Mesendoderm (in vitro differentiated cells): Measurements from ENCODE around the gene AQP5.

Experiments used
- DNase-seq: peaks from one replicate; pipeline ENCODE4 v3.0.0; 2013
- H2AK5ac ChIP-seq: 2 replicates; pipeline ENCODE4 v1.6.1; 2013; ENCODE audit warnings: low read length, inconsistent platforms
- H2BK120ac ChIP-seq: 2 replicates; pipeline ENCODE4 v1.6.1; 2013; ENCODE audit warnings: low read depth, mild to moderate bottlenecking, low read length, moderate library complexity, mixed read lengths
- H2BK15ac ChIP-seq: replicated peaks from 2 replicates; pipeline ENCODE4 v1.6.1; 2013; ENCODE audit warnings: low read depth, mild to moderate bottlenecking, moderate library complexity
- H2BK5ac ChIP-seq: 2 replicates; pipeline ENCODE4 v1.6.1; 2013; ENCODE audit warnings: low read length, inconsistent platforms
- H3K18ac ChIP-seq: 2 replicates; pipeline ENCODE4 v1.6.1; 2013; ENCODE audit warnings: mild to moderate bottlenecking, low read length, mixed read lengths
- H3K23ac ChIP-seq: one replicate; pipeline ENCODE4 v1.6.1; 2013; ENCODE audit warnings: low read length
- H3K27ac ChIP-seq: 2 replicates; pipeline ENCODE4 v1.5.1; 2013; ENCODE audit warnings: low read depth, mild to moderate bottlenecking, inconsistent platforms, low read length, moderate library complexity
- H3K27me3 ChIP-seq: 2 replicates; pipeline ENCODE4 v1.6.1; 2013; ENCODE audit warnings: low read length, control low read depth, mild to moderate bottlenecking, inconsistent platforms; ENCODE audit not compliant: insufficient read depth, poor library complexity
- H3K36me3 ChIP-seq: 2 replicates; pipeline ENCODE4 v1.6.1; 2013; ENCODE audit warnings: low read length, inconsistent platforms; ENCODE audit not compliant: control insufficient read depth, insufficient read depth
- H3K4ac ChIP-seq: one replicate; pipeline ENCODE4 v1.6.1; 2013; ENCODE audit warnings: low read depth, mild to moderate bottlenecking, low read length, moderate library complexity
- H3K4me1 ChIP-seq: 2 replicates; pipeline ENCODE4 v1.6.1; 2013; ENCODE audit warnings: low read depth, low read length, inconsistent platforms; ENCODE audit not compliant: control insufficient read depth
- H3K4me2 ChIP-seq: 2 replicates; pipeline ENCODE4 v1.6.1; 2013; ENCODE audit warnings: low read length
- H3K4me3 ChIP-seq: 2 replicates; pipeline ENCODE4 v1.5.1; 2013; ENCODE audit warnings: mild to moderate bottlenecking, low read length
- H3K56ac ChIP-seq: one replicate; pipeline ENCODE4 v1.6.1; 2013; ENCODE audit warnings: low read length
- H3K79me1 ChIP-seq: 2 replicates; pipeline ENCODE4 v1.6.1; 2013; ENCODE audit warnings: low read length, inconsistent platforms
- H3K79me2 ChIP-seq: 2 replicates; pipeline ENCODE4 v1.6.1; 2013; ENCODE audit warnings: mild to moderate bottlenecking, low read length; ENCODE audit not compliant: control insufficient read depth, insufficient read depth
- H3K9ac ChIP-seq: 2 replicates; pipeline ENCODE4 v1.6.1; 2013; ENCODE audit warnings: low read length, inconsistent platforms
- H4K5ac ChIP-seq: one replicate; pipeline ENCODE4 v1.6.1; 2013; ENCODE audit warnings: low read length
- H4K8ac ChIP-seq: one replicate; pipeline ENCODE4 v1.6.1; 2013; ENCODE audit warnings: low read depth, mild to moderate bottlenecking, control low read depth, low read length, moderate library complexity
- WGBS: extraction: QIAGEN DNeasy Blood & Tissue Kit; methylation state at CpG from one replicate; pipeline ENCODE4 v1.1.7; 2013; ENCODE audit warnings: low lambda C conversion rate, missing lambda C conversion rate; ENCODE audit not compliant: insufficient coverage; ENCODE audit errors: extremely low coverage; 5-methylcytosine and 5-hydroxymethylcytosine counted together

The AQP5 gene

GRCh38 chr12:49920241-49920914 is 41.3 kb upstream of the AQP5 start:
- DNase-seq: no peak
- Histone ChIP-seq H4K8ac (no peak overlapping the region), H3K79me1 (no peaks in the 10 kb centered on the region), H3K27me3 (no peaks in the 10 kb centered on the region), H3K4me3 (no peak overlapping the region), H3K56ac (no peak overlapping the region), H3K18ac (no peak overlapping the region), H3K4ac (no peak overlapping the region), H3K9ac (no peak overlapping the region), H3K23ac (no peak overlapping the region), H3K4me1 (no peaks in the 10 kb centered on the region), H3K4me2 (no peak overlapping the region), H2BK15ac (no peak overlapping the region), H3K36me3 (no peaks in the 10 kb centered on the region), H4K5ac (no peak overlapping the region), H3K27ac (no peak overlapping the region), H2AK5ac (no peak overlapping the region), H2BK5ac (no peak overlapping the region), H3K79me2 (no peaks in the 10 kb centered on the region), H2BK120ac (no peak overlapping the region)
- no CpG with 5 or more reads among the region's 12 CpGs for WGBS

GRCh38 chr12:49920915-49921286 is 40.8 kb upstream of the AQP5 start:
- Histone ChIP-seq H3K4me2 (no peak overlapping the region), H3K27me3 (no peaks in the 10 kb centered on the region), H3K4me3 (no peak overlapping the region), H3K18ac (no peak overlapping the region), H3K9ac (no peak overlapping the region), H3K56ac (no peak overlapping the region), H4K5ac (no peak overlapping the region), H3K23ac (no peak overlapping the region), H3K79me2 (no peaks in the 10 kb centered on the region), H2BK5ac (no peak overlapping the region), H3K27ac (no peak overlapping the region), H2BK15ac (no peak overlapping the region), H3K4me1 (no peaks in the 10 kb centered on the region), H3K79me1 (no peaks in the 10 kb centered on the region), H3K4ac (no peak overlapping the region), H4K8ac (no peak overlapping the region), H3K36me3 (no peaks in the 10 kb centered on the region), H2BK120ac (no peak overlapping the region), H2AK5ac (no peak overlapping the region)
- WGBS: no CpG with 5 or more reads among the region's 3 CpGs
- no peak for DNase-seq

- Histone ChIP-seq H2AK5ac (no peak overlapping the region), H3K56ac (no peak overlapping the region), H3K18ac (no peak overlapping the region), H2BK120ac (no peak overlapping the region), H3K9ac (no peak overlapping the region), H2BK15ac (no peak overlapping the region), H3K27ac (no peak overlapping the region), H4K8ac (no peak overlapping the region), H3K4ac (no peak overlapping the region), H3K27me3 (no peaks in the 10 kb centered on the region), H3K36me3 (no peaks in the 10 kb centered on the region), H3K4me2 (no peak overlapping the region), H3K4me3 (no peak overlapping the region), H3K4me1 (no peaks in the 10 kb centered on the region), H3K23ac (no peak overlapping the region), H2BK5ac (no peak overlapping the region), H4K5ac (no peak overlapping the region), H3K79me2 (no peaks in the 10 kb centered on the region), H3K79me1 (no peaks in the 10 kb centered on the region)
- WGBS: no CpG with 5 or more reads among the region's 3 CpGs
- no peak for DNase-seq
Measured at GRCh38 chr12:49921299-49921698, 40.4 kb upstream of the AQP5 start.

GRCh38 chr12:49921936-49922335 is 39.7 kb upstream of the AQP5 start:
- no peaks in the 10 kb centered on the region for H3K27me3 ChIP-seq
- H3K4me1 ChIP-seq: no peaks in the 10 kb centered on the region
- no peaks in the 10 kb centered on the region for H3K79me1 ChIP-seq
- H3K36me3 ChIP-seq: no peaks in the 10 kb centered on the region
- no peak for DNase-seq
- no CpG with 5 or more reads among the region's 6 CpGs for WGBS
- H2BK15ac ChIP-seq: no peak overlapping the region
- no peak overlapping the region for H3K18ac ChIP-seq
- no peak overlapping the region for H2BK120ac ChIP-seq
- no peak overlapping the region for H3K23ac ChIP-seq
- H3K79me2 ChIP-seq: no peaks in the 10 kb centered on the region
- no peak overlapping the region for H3K56ac ChIP-seq
- no peak overlapping the region for H3K4ac ChIP-seq
- no peak overlapping the region for H4K8ac ChIP-seq
- H2BK5ac ChIP-seq: no peak overlapping the region
- H3K4me2 ChIP-seq: no peak overlapping the region
- H4K5ac ChIP-seq: no peak overlapping the region
- H3K9ac ChIP-seq: no peak overlapping the region
- no peak overlapping the region for H2AK5ac ChIP-seq
- no peak overlapping the region for H3K27ac ChIP-seq
- no peak overlapping the region for H3K4me3 ChIP-seq

DNA sequence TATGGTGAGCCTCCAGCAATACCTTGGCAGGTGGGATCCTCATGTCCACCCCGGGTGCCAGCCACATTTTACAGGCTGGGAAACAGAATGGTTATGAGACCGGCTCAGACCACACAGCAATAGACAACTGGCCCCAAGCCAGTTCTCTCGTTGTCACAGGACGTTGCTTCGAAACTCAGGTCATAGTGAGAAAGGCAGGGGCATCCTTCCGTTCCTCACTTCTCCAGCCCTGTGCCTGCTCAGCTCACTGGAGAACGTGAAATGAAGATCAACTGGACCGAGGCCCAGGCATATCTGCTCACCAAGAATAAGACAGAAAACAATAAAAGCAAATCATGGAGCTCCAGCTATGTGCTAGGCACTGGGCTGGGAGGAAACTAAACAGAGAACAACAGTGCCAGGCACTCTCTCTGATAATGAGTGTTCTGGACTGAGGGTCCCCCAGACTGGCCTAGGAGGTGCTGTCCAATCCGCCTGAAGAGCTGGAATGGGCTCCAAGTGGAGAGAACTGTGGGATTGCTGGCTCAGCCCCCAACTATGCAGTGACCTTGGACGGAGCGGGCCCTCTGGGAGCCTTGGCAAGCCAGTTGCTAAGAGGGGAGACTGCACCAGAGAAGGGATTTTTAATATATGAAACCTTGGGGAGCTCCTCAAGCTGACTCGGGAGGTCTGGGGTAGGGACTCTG is 39.2 kb upstream of the AQP5 start:
- H2BK120ac ChIP-seq: no peak overlapping the region
- H3K18ac ChIP-seq: no peak overlapping the region
- no peak overlapping the region for H2AK5ac ChIP-seq
- no peak overlapping the region for H3K4me3 ChIP-seq
- H3K4me2 ChIP-seq: no peak overlapping the region
- no peaks in the 10 kb centered on the region for H3K27me3 ChIP-seq
- no peak for DNase-seq
- no peak overlapping the region for H2BK15ac ChIP-seq
- H2BK5ac ChIP-seq: no peak overlapping the region
- H3K56ac ChIP-seq: no peak overlapping the region
- H4K5ac ChIP-seq: no peak overlapping the region
- H3K79me1 ChIP-seq: no peaks in the 10 kb centered on the region
- H4K8ac ChIP-seq: no peak overlapping the region
- no peaks in the 10 kb centered on the region for H3K4me1 ChIP-seq
- WGBS: no CpG with 5 or more reads among the region's 12 CpGs
- H3K79me2 ChIP-seq: no peaks in the 10 kb centered on the region
- no peak overlapping the region for H3K27ac ChIP-seq
- no peaks in the 10 kb centered on the region for H3K36me3 ChIP-seq
- H3K4ac ChIP-seq: no peak overlapping the region
- H3K23ac ChIP-seq: no peak overlapping the region
- H3K9ac ChIP-seq: no peak overlapping the region
